Upper lobe of left lung (tissue), 4 donors: ENCODE data around the gene ATP5PO.

ENCODE experiments used
- POLR2A ChIP-seq, 4 donors: fragments of 450-650 bp; IDR thresholded peaks; one replicate each; pipeline ENCODE4 v1.5.1; 2016 to 2017; ENCODE audit warnings: antibody characterized with exemption in 4 of 4, mild to moderate bottlenecking in 2 of 4
- POLR2AphosphoS5 ChIP-seq, 2 donors: sonication (generic); formaldehyde crosslinking; IDR thresholded peaks; one replicate each; pipeline ENCODE4 v1.5.1; 2017; ENCODE audit warnings: antibody characterized with exemption in 2 of 2
- TF ChIP-seq, protein P1 (sequence below), 6 experiments: fragments of 450-650 bp in 4 of 6; fragments of 200-600 bp in 2 of 6; sonication (generic) in 2 of 6; IDR thresholded peaks; one replicate each; pipeline ENCODE4 v1.5.1; 2016 to 2019; ENCODE audit warnings: antibody characterized with exemption in 6 of 6

DNA sequence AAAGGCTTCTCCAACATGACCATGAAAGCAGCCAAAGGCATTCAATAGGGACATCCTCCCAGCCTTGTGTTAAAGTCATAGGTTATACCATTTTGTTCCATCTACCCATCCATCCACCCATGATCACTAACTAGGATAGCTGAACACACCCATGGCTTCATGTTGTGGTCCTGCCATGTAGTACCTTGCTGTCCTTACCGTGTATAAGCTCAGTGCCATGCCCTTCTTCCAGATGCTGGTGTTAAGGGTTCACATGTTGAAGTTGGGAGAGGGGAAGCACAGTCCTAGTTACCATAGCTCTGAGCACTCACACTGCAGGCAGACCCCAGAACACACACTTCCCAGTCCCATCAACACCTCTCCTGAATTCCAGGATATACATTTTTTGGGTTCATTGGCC is 51.5 kb downstream of the ATP5PO start:
- no peak for TF ChIP-seq POLR2A (IDR thresholded peaks at IDR 0.05)
- TF ChIP-seq, protein P1, sequence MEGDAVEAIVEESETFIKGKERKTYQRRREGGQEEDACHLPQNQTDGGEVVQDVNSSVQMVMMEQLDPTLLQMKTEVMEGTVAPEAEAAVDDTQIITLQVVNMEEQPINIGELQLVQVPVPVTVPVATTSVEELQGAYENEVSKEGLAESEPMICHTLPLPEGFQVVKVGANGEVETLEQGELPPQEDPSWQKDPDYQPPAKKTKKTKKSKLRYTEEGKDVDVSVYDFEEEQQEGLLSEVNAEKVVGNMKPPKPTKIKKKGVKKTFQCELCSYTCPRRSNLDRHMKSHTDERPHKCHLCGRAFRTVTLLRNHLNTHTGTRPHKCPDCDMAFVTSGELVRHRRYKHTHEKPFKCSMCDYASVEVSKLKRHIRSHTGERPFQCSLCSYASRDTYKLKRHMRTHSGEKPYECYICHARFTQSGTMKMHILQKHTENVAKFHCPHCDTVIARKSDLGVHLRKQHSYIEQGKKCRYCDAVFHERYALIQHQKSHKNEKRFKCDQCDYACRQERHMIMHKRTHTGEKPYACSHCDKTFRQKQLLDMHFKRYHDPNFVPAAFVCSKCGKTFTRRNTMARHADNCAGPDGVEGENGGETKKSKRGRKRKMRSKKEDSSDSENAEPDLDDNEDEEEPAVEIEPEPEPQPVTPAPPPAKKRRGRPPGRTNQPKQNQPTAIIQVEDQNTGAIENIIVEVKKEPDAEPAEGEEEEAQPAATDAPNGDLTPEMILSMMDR (IDR thresholded peaks at IDR 0.05) = no peak
- TF ChIP-seq POLR2AphosphoS5 (IDR thresholded peaks at IDR 0.05) = no peak
